Vagina (tissue), 2 donors: ENCODE measurements around the gene PRKAG3.

Experiments
- POLR2A ChIP-seq, 2 donors: fragments of 450-650 bp; IDR thresholded peaks; one replicate each; pipeline ENCODE4 v1.6.1; 2017; ENCODE audit warnings: antibody characterized with exemption in 2 of 2, mild to moderate bottlenecking in 2 of 2, moderate library complexity in 2 of 2
- POLR2AphosphoS5 ChIP-seq, 2 donors: sonication (generic); formaldehyde crosslinking; IDR thresholded peaks; one replicate each; pipeline ENCODE4 v1.9.0; 2017; ENCODE audit warnings: antibody characterized with exemption in 2 of 2, mild to moderate bottlenecking in 2 of 2, low read depth in 1 of 2; ENCODE audit not compliant: insufficient read depth in 1 of 2
- TF ChIP-seq, protein P1 (sequence below), 3 experiments: fragments of 450-650 bp in 2 of 3; fragments of 200-600 bp in 1 of 3; sonication (generic) in 1 of 3; IDR thresholded peaks; one replicate each; pipeline ENCODE4 v1.5.1; 2017 to 2019; ENCODE audit warnings: antibody characterized with exemption in 3 of 3, mild to moderate bottlenecking in 2 of 3, moderate library complexity in 2 of 3

DNA sequence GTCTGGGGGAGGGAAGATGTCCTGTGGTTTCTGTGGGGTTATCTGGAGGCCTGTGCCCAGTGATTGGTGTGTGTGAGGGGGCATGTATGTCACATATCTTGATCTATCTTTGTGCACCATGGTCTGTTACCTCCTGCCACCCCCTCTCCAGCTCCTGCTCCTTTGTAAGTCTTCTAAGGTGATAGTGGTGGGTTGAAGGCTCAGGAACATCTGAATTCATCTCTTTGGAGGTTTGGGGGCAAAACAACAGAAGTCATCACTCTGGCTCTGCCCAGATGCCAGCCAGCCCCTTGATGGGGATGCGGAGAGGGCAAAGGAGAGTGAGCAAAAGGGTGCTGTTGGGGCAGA is 25.3 kb upstream of the PRKAG3 start:
- TF ChIP-seq, protein P1, sequence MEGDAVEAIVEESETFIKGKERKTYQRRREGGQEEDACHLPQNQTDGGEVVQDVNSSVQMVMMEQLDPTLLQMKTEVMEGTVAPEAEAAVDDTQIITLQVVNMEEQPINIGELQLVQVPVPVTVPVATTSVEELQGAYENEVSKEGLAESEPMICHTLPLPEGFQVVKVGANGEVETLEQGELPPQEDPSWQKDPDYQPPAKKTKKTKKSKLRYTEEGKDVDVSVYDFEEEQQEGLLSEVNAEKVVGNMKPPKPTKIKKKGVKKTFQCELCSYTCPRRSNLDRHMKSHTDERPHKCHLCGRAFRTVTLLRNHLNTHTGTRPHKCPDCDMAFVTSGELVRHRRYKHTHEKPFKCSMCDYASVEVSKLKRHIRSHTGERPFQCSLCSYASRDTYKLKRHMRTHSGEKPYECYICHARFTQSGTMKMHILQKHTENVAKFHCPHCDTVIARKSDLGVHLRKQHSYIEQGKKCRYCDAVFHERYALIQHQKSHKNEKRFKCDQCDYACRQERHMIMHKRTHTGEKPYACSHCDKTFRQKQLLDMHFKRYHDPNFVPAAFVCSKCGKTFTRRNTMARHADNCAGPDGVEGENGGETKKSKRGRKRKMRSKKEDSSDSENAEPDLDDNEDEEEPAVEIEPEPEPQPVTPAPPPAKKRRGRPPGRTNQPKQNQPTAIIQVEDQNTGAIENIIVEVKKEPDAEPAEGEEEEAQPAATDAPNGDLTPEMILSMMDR (IDR thresholded peaks at IDR 0.05), result no peak
- TF ChIP-seq POLR2AphosphoS5 (IDR thresholded peaks at IDR 0.05; ENCODE audit: insufficient read depth in 1 of 2, low read depth in 1 of 2), result no peak
- TF ChIP-seq POLR2A (IDR thresholded peaks at IDR 0.05), result no peak
